OCI-LY3 (cell line): ENCODE data around the gene KIZ.

Experiments
- H2AFZ ChIP-seq: fragments of 200-600, 300-600 bp; shearing (Covaris generic); 2 replicates; pipeline ENCODE4 v1.6.0; 2014; ENCODE audit warnings: antibody characterized with exemption, low read depth, low read length
- H3K27ac ChIP-seq: fragments of 200-600, 300-600 bp; sonication (generic); 2 replicates; pipeline ENCODE4 v1.5.1; 2014; ENCODE audit warnings: mild to moderate bottlenecking, low read length, moderate library complexity, mixed read lengths
- H3K27me3 ChIP-seq: fragments of 200-600, 300-600 bp; sonication (generic); 2 replicates; pipeline ENCODE4 v1.6.1; 2014; ENCODE audit warnings: low read depth, low read length, mixed read lengths
- H3K36me3 ChIP-seq: fragments of 200-600, 300-600 bp; sonication (generic); replicated peaks from 2 replicates; pipeline ENCODE3; 2014; ENCODE audit warnings: low read depth, low read length, mixed read lengths
- H3K4me1 ChIP-seq: fragments of 300-600, 200-600 bp; sonication (generic); 2 replicates; pipeline ENCODE4 v1.6.1; 2014; ENCODE audit warnings: low read length, mixed read lengths
- H3K4me2 ChIP-seq: fragments of 200-600, 300-600 bp; sonication (generic); 2 replicates; pipeline ENCODE4 v1.6.1; 2014; ENCODE audit warnings: low read length, mixed read lengths
- H3K4me3 ChIP-seq: fragments of 300-600, 200-600 bp; sonication (generic); 2 replicates; pipeline ENCODE4 v1.5.1; 2014; ENCODE audit warnings: antibody characterized with exemption, mild to moderate bottlenecking, low read length, moderate library complexity
- H3K79me2 ChIP-seq: fragments of 300-600, 200-600 bp; shearing (Covaris generic); 2 replicates; pipeline ENCODE4 v1.6.1; 2014; ENCODE audit warnings: mild to moderate bottlenecking, low read length, mixed read lengths
- H3K9ac ChIP-seq: fragments of 300-600, 200-600 bp; shearing (Covaris generic); 2 replicates; pipeline ENCODE4 v1.6.0; 2014; ENCODE audit warnings: mild to moderate bottlenecking, low read length, moderate library complexity
- H3K9me3 ChIP-seq: fragments of 200-600, 300-600 bp; shearing (Covaris generic); 2 replicates; pipeline ENCODE4 v1.6.1; 2014; ENCODE audit warnings: low read length, mixed read lengths; ENCODE audit not compliant: insufficient read depth
- H4K20me1 ChIP-seq: fragments of 200-600, 300-600 bp; sonication (generic); 2 replicates; pipeline ENCODE4 v1.6.1; 2016; ENCODE audit warnings: low read length, mixed read lengths; ENCODE audit not compliant: insufficient read depth
- CTCF ChIP-seq: fragments of 200-600, 300-600 bp; sonication (generic); IDR thresholded peaks from 2 replicates; pipeline ENCODE4 v1.5.1; 2014; ENCODE audit warnings: antibody characterized with exemption, low read length, low read depth
- EZH2phosphoT487 ChIP-seq: fragments of 200-600 bp; shearing (Covaris generic); IDR thresholded peaks from 2 replicates; pipeline ENCODE4 v1.6.1; 2018; ENCODE audit warnings: antibody characterized with exemption, mixed run types, low read depth

Gene KIZ

GRCh38 chr20:21182832-21183563 is 57.1 kb downstream of the KIZ start:
- no peaks in the 10 kb centered on the region for H3K36me3 ChIP-seq
- H3K27ac ChIP-seq = no peak overlapping the region
- no peaks in the 10 kb centered on the region for H4K20me1 ChIP-seq
- H3K4me3 ChIP-seq = no peak overlapping the region
- no peak overlapping the region for H3K4me2 ChIP-seq
- H3K9ac ChIP-seq = no peak overlapping the region
- H2AFZ ChIP-seq = no peak overlapping the region
- TF ChIP-seq EZH2phosphoT487 = no peak
- no peak for TF ChIP-seq CTCF
- H3K27me3 ChIP-seq = no peaks in the 10 kb centered on the region
- no peaks in the 10 kb centered on the region for H3K9me3 ChIP-seq
- H3K4me1 ChIP-seq = no peaks in the 10 kb centered on the region
- H3K79me2 ChIP-seq = no peaks in the 10 kb centered on the region

- H3K27ac ChIP-seq = no peak overlapping the region
- H3K27me3 ChIP-seq = no peaks in the 10 kb centered on the region
- H3K9ac ChIP-seq = no peak overlapping the region
- no peak overlapping the region for H2AFZ ChIP-seq
- H4K20me1 ChIP-seq = no peaks in the 10 kb centered on the region
- H3K9me3 ChIP-seq = no peaks in the 10 kb centered on the region
- H3K4me1 ChIP-seq = no peaks in the 10 kb centered on the region
- H3K36me3 ChIP-seq = no peaks in the 10 kb centered on the region
- H3K4me2 ChIP-seq = no peak overlapping the region
- H3K79me2 ChIP-seq = no peaks in the 10 kb centered on the region
- TF ChIP-seq EZH2phosphoT487 (no peak), CTCF (no peak)
- no peak overlapping the region for H3K4me3 ChIP-seq
Observed at GRCh38 chr20:21183722-21184121, 57.8 kb downstream of the KIZ start.

GRCh38 chr20:21184819-21185218 is 58.9 kb downstream of the KIZ start:
- Histone ChIP-seq H4K20me1 (no peaks in the 10 kb centered on the region), H3K36me3 (no peaks in the 10 kb centered on the region), H3K9me3 (no peaks in the 10 kb centered on the region), H3K27me3 (no peaks in the 10 kb centered on the region), H3K4me2 (no peak overlapping the region), H2AFZ (no peak overlapping the region), H3K4me3 (no peak overlapping the region), H3K79me2 (no peaks in the 10 kb centered on the region), H3K9ac (no peak overlapping the region), H3K27ac (no peak overlapping the region), H3K4me1 (no peaks in the 10 kb centered on the region)
- TF ChIP-seq EZH2phosphoT487 = no peak
- TF ChIP-seq CTCF = no peak

- no peaks in the 10 kb centered on the region for H4K20me1 ChIP-seq
- no peak overlapping the region for H3K4me3 ChIP-seq
- H3K79me2 ChIP-seq = no peaks in the 10 kb centered on the region
- no peaks in the 10 kb centered on the region for H3K27me3 ChIP-seq
- no peaks in the 10 kb centered on the region for H3K36me3 ChIP-seq
- TF ChIP-seq EZH2phosphoT487 (no peak), CTCF (no peak)
- H2AFZ ChIP-seq = no peak overlapping the region
- no peaks in the 10 kb centered on the region for H3K9me3 ChIP-seq
- no peak overlapping the region for H3K27ac ChIP-seq
- H3K4me1 ChIP-seq = no peaks in the 10 kb centered on the region
- H3K4me2 ChIP-seq = no peak overlapping the region
- H3K9ac ChIP-seq = no peak overlapping the region
Observed at GRCh38 chr20:21185849-21186248, 60.0 kb downstream of the KIZ start.
